ENCODE data around the gene PRPF39. TPM values are rescaled to one million over a fixed set of nuclear protein-coding genes. Genes with fewer than 3 reads are reported as not detected.

Gene PRPF39
- total RNA-seq, 1 experiment from 2014 or later: 59.8 TPM

- Histone ChIP-seq H3K14ac (ENCODE audit: insufficient read depth, low read length) (no peak overlapping the region), H3K27ac (ENCODE audit: insufficient read length, low read depth, low read length) (no peak overlapping the region), H2BK5ac (ENCODE audit: insufficient read length, low read length) (no peak overlapping the region), H2AFZ (ENCODE audit: low read length) (no peak overlapping the region), H3K4me1 (ENCODE audit: insufficient read depth, low read length) (no peaks in the 10 kb centered on the region), H3K79me2 (ENCODE audit: insufficient read depth, low read length) (no peaks in the 10 kb centered on the region), H2BK12ac (ENCODE audit: insufficient read length, low read depth, low read length) (no peak overlapping the region), H3K79me1 (ENCODE audit: insufficient read depth, low read depth, low read length, poor library complexity, severe bottlenecking) (no peaks in the 10 kb centered on the region), H2BK15ac (ENCODE audit: low read depth, low read length) (no peak overlapping the region), H2AK5ac (ENCODE audit: insufficient read length, low read length) (no peak overlapping the region), H3K9ac (ENCODE audit: extremely low read depth, insufficient read length, low read length) (no peak overlapping the region), H3K23ac (ENCODE audit: insufficient read length, low read depth, low read length) (no peak overlapping the region), H3K4me2 (ENCODE audit: insufficient read depth, insufficient read length, low read length) (no peak overlapping the region), H3T11ph (ENCODE audit: low read length) (no peak overlapping the region), H4K20me1 (ENCODE audit: control insufficient read depth, insufficient read depth, insufficient read length) (no peaks in the 10 kb centered on the region), H2BK20ac (ENCODE audit: low read depth, low read length, poor library complexity, severe bottlenecking) (no peak overlapping the region), H3K56ac (ENCODE audit: insufficient read length, low read depth, low read length) (no peak overlapping the region), H4K5ac (ENCODE audit: insufficient read length, low read depth, low read length) (no peak overlapping the region), H3K27me3 (ENCODE audit: insufficient read depth, low read length) (no peaks in the 10 kb centered on the region), H4K91ac (ENCODE audit: insufficient read length, low read depth, low read length) (no peak overlapping the region), H3K9me3 (ENCODE audit: control insufficient read depth, low read depth, low read length) (peaks cover 18% of the 10 kb centered on the region), H3K4ac (ENCODE audit: low read depth, low read length) (no peak overlapping the region), H2BK120ac (ENCODE audit: low read depth, low read length, poor library complexity, severe bottlenecking) (no peak overlapping the region), H3K18ac (ENCODE audit: insufficient read length, low read depth, low read length) (no peak overlapping the region), H4K8ac (replicated peaks; ENCODE audit: insufficient read length, low read depth, low read length) (no peak overlapping the region), H3K23me2 (ENCODE audit: insufficient read length, low read depth, low read length, poor library complexity, severe bottlenecking) (no peaks in the 10 kb centered on the region)
- WGBS (ENCODE audit: extremely low coverage, insufficient read length, low lambda C conversion rate): no CpG with 5 or more reads among the region's 2 CpGs
- Mint-ChIP-seq H3K4me3 (no peak overlapping the region), H3K9me3 (peaks cover 7 to 14% of the 10 kb centered on the region in 2 experiments), H3K27me3 (ENCODE audit: low read depth) (no peaks in the 10 kb centered on the region), H3K27ac (no peak overlapping the region), H3K36me3 (ENCODE audit: insufficient read depth in 1 of 3, low read depth in 3 of 3) (peaks cover 24 to 50% (median 34%) of the 10 kb centered on the region in 3 experiments), H3K4me1 (no peaks in the 10 kb centered on the region)
- TF ChIP-seq CTCF (conservative IDR thresholded peaks at IDR 0.05): no peak
- DNase-seq: no peak
These were observed 44.5 kb upstream of the PRPF39 start for GRCh38 chr14:45039390-45039789.

All from H9 (cell line).